Activated CD4-positive, alpha-beta T cell treated with anti-CD3 and anti-CD28 coated beads for 36 hours (primary cell): ENCODE data around the gene AQP11. TPM values are rescaled to one million over a fixed set of nuclear protein-coding genes. Genes with fewer than 3 reads are reported as not detected.
"Not testable (repeated sequence)": the region's sequence is repeated elsewhere in the genome, so short reads cannot be mapped to it uniquely, and the experiment has no call there.

ENCODE experiments used
- ATAC-seq: fragments of 200-7000 bp; cut with Tn5 transposase; one replicate; pipeline ENCODE4 v1.10.0; 2021; ENCODE audit warnings: mild to moderate bottlenecking, moderate library complexity
- CTCF ChIA-PET: fragments of 350-600 bp; sonication (Branson Sonifier 250); formaldehyde crosslinking; loops from one replicate; lab custom pipeline; 2021; ENCODE audit warnings: antibody characterized with exemption; lab: Charles Lee
- POLR2A ChIA-PET: fragments of 350-600 bp; sonication (Branson Sonifier 250); formaldehyde crosslinking; loops from one replicate; lab custom pipeline; 2021; ENCODE audit warnings: antibody characterized with exemption, inconsistent platforms; lab: Charles Lee
- DNase-seq: peaks from one replicate; pipeline ENCODE4 v3.0.0-alpha.2; 2020
- H3K27ac Mint-ChIP-seq: one replicate; pipeline ENCODE4 v1.8.0; 2021; ENCODE audit warnings: mixed read lengths
- H3K27me3 Mint-ChIP-seq: one replicate; pipeline ENCODE4 v1.8.0; 2021; ENCODE audit warnings: mixed read lengths
- H3K36me3 Mint-ChIP-seq: one replicate; pipeline ENCODE4 v1.8.0; 2021; ENCODE audit warnings: low read depth, mixed read lengths
- H3K4me1 Mint-ChIP-seq: one replicate; pipeline ENCODE4 v1.8.0; 2021; ENCODE audit warnings: mixed read lengths
- H3K4me3 Mint-ChIP-seq: one replicate; pipeline ENCODE4 v1.8.0; 2021; ENCODE audit warnings: mild to moderate bottlenecking, moderate library complexity, mixed read lengths
- H3K9me3 Mint-ChIP-seq: one replicate; pipeline ENCODE4 v1.8.0; 2021; ENCODE audit warnings: low read depth, mixed read lengths
- intact Hi-C, 2 experiments: fragments of 100-400 bp; cut with DNase I in 1 of 2; cut with micrococcal nuclease in 1 of 2; formaldehyde crosslinking; loops; one replicate each; pipeline versions ENCODE4 v1.14.2 to v1.15.1; 2022 to 2024; cut with DNase I, micrococcal nuclease
- total RNA-seq, 2 experiments: library from RNA; stranded (reverse); gene quantifications; one replicate each; pipeline ENCODE4 v1.2.3, GENCODE V29; 2021

AQP11 gene
- total RNA-seq, 2 experiments from 2014 or later: 0.14 TPM; not detected in 1

DNA sequence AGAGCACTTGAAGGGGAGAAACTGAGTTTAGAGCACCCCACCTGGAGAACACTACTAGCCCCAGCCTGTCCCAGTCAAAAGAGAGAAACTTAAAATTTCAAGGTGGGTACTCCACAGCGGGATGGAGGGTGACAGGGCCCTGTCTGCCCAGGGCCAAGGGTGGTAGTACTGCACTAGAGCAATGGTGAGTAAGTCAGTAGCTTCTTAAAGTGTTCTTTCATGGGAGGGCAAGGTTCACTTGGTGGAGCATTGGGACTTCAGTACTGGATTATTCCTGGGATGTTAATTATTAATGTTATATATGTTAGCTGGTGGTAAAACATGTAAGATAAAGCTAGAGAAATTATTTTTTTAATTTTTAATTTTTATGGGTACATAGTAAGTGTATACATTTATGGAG lies 28.5 kb upstream of the AQP11 start:
- no peak overlapping the region for H3K27ac Mint-ChIP-seq
- DNase-seq (no peak), ATAC-seq (no peak)
- POLR2A ChIA-PET: no interaction called here
- H3K36me3 Mint-ChIP-seq: peaks cover 2% of the 10 kb centered on the region
- intact Hi-C loops: no loop called here
- no peaks in the 10 kb centered on the region for H3K4me1 Mint-ChIP-seq
- no peak overlapping the region for H3K4me3 Mint-ChIP-seq
- H3K27me3 Mint-ChIP-seq: no peaks in the 10 kb centered on the region
- H3K9me3 Mint-ChIP-seq: peaks cover 11% of the 10 kb centered on the region
- CTCF ChIA-PET: interaction anchor here (0.7 kb wide), 1 partner anchor 12 kb away, joined by 3 read pairs; no protein-coding TSS in a partner anchor

DNA sequence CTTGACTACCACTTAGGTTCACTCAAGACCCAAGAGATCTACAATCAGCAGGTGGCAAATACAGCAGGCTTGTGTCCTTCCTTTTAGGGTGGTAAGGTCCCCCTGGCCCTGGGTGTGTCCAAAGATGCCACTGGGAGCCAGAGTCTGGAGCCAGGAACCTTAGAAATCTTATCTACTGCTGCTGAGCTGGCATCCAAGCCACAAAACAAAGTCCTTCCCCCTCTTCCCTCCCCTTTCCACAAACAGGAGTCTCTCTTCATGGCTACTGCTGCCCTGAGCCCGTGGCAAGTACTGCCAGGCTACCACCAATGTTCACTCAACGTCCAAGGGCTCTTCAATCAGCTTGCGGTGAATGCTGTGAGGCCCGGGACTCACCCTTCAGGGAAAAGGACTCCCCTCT lies 21.4 kb upstream of the AQP11 start:
- ATAC-seq (no peak), DNase-seq (no peak)
- Mint-ChIP-seq H3K36me3 (peaks cover 4% of the 10 kb centered on the region), H3K9me3 (peaks cover 7% of the 10 kb centered on the region), H3K27ac (no peak overlapping the region), H3K4me3 (no peak overlapping the region), H3K27me3 (peaks cover 4% of the 10 kb centered on the region), H3K4me1 (no peaks in the 10 kb centered on the region)
- ChIA-PET CTCF (no interaction called here), POLR2A (no interaction called here)
- intact Hi-C loops: no loop called here

DNA sequence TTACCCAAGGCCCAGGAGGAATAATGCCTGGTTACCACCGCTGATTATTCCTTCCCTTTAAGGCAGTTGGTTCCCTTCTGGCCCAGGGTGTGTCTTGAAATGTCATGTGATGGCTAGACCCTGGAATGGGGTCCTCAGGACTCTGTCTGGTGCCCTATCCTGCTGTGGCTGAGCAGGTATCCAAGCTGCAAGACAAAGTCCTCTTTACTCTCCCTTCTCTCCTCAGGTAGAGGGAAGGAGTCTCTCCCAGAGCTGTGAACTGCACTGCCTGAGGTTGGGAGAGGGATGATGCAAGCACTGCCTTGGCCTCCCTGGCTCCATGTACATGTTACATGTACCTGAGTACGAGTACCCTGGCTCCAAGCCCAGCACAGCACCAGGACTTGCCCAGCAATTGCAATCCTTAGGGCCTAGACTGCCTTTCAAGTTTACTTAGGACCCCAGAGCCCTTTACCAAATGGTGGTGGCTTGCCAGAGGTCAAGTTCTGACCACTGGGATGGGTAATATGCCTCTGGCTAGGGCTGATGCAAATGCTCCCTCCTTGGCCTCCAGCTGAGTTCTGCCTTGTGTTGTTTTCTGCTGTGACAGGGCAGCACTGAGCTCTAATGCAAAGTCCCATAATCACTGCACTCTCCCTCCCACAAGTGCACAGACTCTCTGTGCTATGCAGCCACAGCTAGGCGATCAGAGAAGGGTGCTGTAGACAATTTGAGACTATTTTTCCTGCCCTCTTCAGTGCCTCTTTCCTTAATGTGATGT lies 20.7 kb upstream of the AQP11 start:
- intact Hi-C loops: no loop called here
- no peak overlapping the region for H3K27ac Mint-ChIP-seq
- CTCF ChIA-PET: no interaction called here
- H3K4me1 Mint-ChIP-seq: no peaks in the 10 kb centered on the region
- H3K36me3 Mint-ChIP-seq: peaks cover 4% of the 10 kb centered on the region
- peaks cover 4% of the 10 kb centered on the region for H3K27me3 Mint-ChIP-seq
- POLR2A ChIA-PET: no interaction called here
- no peak for ATAC-seq
- peaks cover 3% of the 10 kb centered on the region for H3K9me3 Mint-ChIP-seq
- DNase-seq: no peak
- H3K4me3 Mint-ChIP-seq: no peak overlapping the region

DNA sequence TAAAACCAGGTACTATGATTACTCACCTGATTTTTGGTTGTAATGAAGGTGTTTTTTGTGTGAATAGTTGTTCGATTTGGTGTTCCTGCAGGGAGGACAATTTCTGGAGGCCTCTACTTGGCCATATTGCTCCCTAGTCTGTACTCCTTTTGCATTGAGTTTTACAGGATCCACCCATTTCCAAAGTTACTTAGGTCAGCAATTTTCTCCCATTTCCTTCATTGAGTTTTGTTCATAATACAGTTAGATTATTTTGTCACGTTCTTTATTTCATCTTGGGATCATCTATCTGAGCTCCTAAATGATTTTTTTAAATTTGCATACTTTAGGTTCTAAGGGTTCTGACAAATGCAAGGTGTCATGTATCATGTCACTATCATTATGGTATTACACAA lies 20.1 kb upstream of the AQP11 start:
- H3K4me1 Mint-ChIP-seq: no peaks in the 10 kb centered on the region
- no peak overlapping the region for H3K4me3 Mint-ChIP-seq
- intact Hi-C loops: no loop called here
- H3K9me3 Mint-ChIP-seq: no peaks in the 10 kb centered on the region
- ChIA-PET CTCF (no interaction called here), POLR2A (no interaction called here)
- DNase-seq: no peak
- peaks cover 4% of the 10 kb centered on the region for H3K27me3 Mint-ChIP-seq
- no peak overlapping the region for H3K27ac Mint-ChIP-seq
- no peak for ATAC-seq
- H3K36me3 Mint-ChIP-seq: peaks cover 4% of the 10 kb centered on the region

DNA sequence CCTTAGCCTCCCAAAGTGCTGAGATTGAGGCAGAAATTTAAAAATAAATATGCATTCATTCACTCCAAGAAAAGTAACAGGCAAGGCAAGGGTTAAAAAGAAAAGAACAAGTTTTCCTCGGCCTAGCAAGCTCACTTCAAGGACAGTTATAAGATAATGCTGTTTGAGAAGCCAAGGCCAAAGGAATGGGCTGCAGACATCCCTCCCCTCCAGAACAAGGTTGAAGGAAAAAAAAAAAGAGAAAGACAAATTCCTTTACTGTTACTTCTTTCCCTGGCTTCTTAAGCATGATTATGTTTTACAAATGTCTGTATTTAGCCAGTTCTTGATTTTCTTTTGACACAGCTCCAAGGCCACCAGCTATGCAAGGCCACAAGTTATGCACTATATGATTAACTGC lies 18.9 kb upstream of the AQP11 start:
- POLR2A ChIA-PET, intact Hi-C loops, H3K27ac Mint-ChIP-seq, H3K27me3 Mint-ChIP-seq, DNase-seq, ATAC-seq, H3K36me3 Mint-ChIP-seq, H3K4me1 Mint-ChIP-seq, H3K4me3 Mint-ChIP-seq, H3K9me3 Mint-ChIP-seq: not testable (repeated sequence)
- CTCF ChIA-PET: interaction anchor here (0.6 kb wide), 1 partner anchor 337 kb away, joined by 4 read pairs; no protein-coding TSS in a partner anchor

DNA sequence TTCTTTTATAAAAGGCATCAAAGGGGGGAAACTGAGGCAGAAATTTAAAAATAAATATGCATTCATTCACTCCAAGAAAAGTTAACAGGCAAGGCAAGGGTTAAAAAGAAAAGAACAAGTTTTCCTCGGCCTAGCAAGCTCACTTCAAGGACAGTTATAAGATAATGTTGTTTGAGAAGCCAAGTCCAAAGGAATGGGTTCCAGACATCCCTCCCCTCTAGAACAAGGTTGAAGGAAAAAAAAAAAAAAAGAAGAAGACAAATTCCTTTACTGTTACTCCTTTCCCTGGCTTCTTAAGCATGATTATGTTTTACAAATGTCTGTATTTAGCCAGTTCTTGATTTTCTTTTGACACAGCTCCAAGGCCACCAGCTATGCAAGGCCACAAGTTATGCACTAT lies 14.3 kb upstream of the AQP11 start:
- ATAC-seq, CTCF ChIA-PET: not testable (repeated sequence)

DNA sequence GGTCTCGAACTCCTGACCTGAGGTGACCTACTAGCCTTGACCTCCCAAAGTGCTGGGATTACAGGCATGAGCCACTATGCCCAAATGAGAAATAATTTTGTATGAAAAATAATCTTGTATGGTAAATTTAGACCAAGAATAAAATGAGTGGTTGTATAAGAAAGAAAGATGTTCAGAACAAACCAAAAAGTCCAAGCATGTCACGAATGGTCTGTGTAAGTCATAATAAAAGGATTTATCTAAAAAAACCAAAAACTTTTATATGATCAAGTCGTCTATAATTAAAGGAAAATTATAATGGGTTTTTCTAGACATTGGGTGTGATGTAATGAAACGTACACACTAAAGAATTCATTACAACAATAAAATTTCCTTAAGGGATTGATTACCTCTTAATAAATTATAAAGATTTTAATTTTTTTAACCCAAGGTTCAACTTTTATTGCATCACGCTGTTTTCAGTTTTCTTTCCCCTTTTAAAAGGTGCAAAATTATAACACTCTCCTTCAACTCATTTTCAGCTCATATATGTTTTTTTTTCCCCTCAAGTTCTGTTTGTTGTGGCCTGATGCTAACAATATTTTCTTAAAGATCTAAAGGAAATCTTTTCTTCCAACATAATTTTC lies 8.9 kb upstream of the AQP11 start:
- peaks cover 4% of the 10 kb centered on the region for H3K36me3 Mint-ChIP-seq
- DNase-seq (peak; percentile 20), ATAC-seq (no peak)
- no peak overlapping the region for H3K4me3 Mint-ChIP-seq
- H3K27ac Mint-ChIP-seq: no peak overlapping the region
- ChIA-PET CTCF (interaction anchor here (0.7 to 1.0 kb wide), 2 partner anchors 38 to 40 kb away, joined by 4 read pairs; no protein-coding TSS in a partner anchor), POLR2A (no interaction called here)
- intact Hi-C loops: no loop called here
- peaks cover 6% of the 10 kb centered on the region for H3K9me3 Mint-ChIP-seq
- no peaks in the 10 kb centered on the region for H3K4me1 Mint-ChIP-seq
- no peaks in the 10 kb centered on the region for H3K27me3 Mint-ChIP-seq

More for the DNA sequence above, 14.3 kb upstream of the AQP11 start:
- DNase-seq, H3K36me3 Mint-ChIP-seq, H3K27me3 Mint-ChIP-seq, H3K4me1 Mint-ChIP-seq, intact Hi-C loops, H3K27ac Mint-ChIP-seq, H3K9me3 Mint-ChIP-seq, H3K4me3 Mint-ChIP-seq, POLR2A ChIA-PET: not testable (repeated sequence)

DNA sequence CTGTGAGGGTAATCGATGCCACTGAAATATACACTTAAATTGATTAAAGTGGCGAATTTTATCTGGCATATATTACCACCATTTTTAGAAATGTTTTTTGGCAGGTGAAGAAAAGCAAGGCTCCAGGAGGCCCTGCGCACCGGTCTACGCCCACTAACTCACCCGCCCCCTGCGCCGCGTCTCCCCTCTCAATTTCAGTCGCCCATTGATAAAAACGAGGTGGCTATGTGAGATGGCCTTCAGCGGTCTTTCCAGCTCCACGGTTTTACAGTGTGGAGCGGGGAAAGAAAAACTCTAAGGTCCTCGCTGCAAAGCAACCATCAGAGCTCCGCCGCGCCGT lies 602 bp upstream of the AQP11 start:
- Mint-ChIP-seq H3K9me3 (no peaks in the 10 kb centered on the region), H3K4me1 (peaks cover 14% of the 10 kb centered on the region), H3K36me3 (no peaks in the 10 kb centered on the region), H3K27me3 (peaks cover 3% of the 10 kb centered on the region), H3K4me3 (peak overlapping the region; percentile 73), H3K27ac (no peak overlapping the region)
- intact Hi-C loops: no loop called here
- DNase-seq: no peak
- ChIA-PET CTCF (no interaction called here), POLR2A (no interaction called here)
- peak; percentile 43 for ATAC-seq

DNA sequence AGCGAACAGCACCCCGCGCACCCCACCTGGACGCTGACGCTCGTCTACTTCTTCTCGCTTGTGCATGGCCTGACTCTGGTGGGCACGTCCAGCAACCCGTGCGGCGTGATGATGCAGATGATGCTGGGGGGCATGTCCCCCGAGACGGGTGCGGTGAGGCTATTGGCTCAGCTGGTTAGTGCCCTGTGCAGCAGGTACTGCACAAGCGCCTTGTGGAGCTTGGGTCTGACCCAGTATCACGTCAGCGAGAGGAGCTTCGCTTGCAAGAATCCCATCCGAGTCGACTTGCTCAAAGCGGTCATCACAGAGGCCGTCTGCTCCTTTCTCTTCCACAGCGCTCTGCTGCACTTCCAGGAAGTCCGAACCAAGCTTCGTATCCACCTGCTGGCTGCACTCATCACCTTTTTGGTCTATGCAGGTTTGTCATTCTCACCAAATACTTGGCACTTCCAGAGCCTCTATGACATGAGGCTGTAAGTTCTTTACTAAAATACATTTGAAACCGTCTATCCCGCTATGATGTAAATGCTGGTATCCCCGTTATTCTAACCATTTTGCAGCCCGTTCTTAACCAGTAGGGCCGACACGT lies 535 bp downstream of the AQP11 start:
- DNase-seq (no peak), ATAC-seq (peak; percentile 14)
- Mint-ChIP-seq H3K36me3 (no peaks in the 10 kb centered on the region), H3K27me3 (peaks cover 3% of the 10 kb centered on the region), H3K4me3 (peak overlapping the region; percentile 69), H3K27ac (no peak overlapping the region), H3K9me3 (no peaks in the 10 kb centered on the region), H3K4me1 (peaks cover 14% of the 10 kb centered on the region)
- ChIA-PET CTCF (interaction anchor here (0.5 kb wide), 1 partner anchor 670 kb away, joined by 3 read pairs; no protein-coding TSS in a partner anchor), POLR2A (no interaction called here)
- intact Hi-C loops: no loop called here

DNA sequence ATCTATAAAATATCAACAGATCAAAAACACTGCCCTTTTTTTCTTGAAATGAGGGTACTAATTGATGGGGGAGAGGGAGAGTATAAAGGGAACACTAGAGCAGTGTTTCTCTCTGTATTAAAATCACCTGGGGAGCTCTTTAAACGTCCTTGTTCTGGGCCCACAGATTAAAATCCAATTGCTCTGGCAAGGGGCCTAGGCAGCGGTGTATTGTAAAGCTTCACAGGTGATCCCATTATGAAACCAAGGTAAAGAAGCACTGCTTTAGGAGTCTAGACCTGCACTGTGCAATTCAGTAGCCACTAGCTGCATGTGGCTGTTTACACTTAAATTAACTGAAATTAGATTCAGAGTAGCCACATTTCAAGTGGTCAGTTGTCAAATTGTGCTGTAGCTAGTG lies 3.0 kb downstream of the AQP11 start:
- POLR2A ChIA-PET: interaction anchor here (0.6 kb wide), 1 partner anchor 452 kb away, joined by 3 read pairs; no protein-coding TSS in a partner anchor

DNA sequence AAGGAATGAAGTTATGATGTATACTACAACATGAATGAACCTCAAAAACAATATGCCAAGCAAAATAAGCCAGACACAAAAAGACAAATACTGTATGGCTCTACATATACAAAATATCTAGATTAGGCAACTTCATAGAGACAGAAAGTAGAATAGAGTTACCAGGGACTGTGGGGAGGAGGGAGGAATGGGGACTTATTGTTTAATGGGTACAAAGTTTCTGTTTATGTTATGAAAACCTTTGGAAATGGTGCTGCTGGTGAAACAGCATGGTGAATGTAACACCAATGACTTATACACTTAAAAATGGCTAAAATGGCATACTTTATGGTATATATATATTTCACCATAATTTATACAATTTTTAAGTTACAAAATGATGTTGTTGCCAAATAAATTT lies 4.1 kb downstream of the AQP11 start:
- Mint-ChIP-seq H3K27me3 (peaks cover under 1% of the 10 kb centered on the region), H3K27ac (no peak overlapping the region), H3K36me3 (no peaks in the 10 kb centered on the region), H3K4me3 (no peak overlapping the region), H3K4me1 (peaks cover 11% of the 10 kb centered on the region), H3K9me3 (no peaks in the 10 kb centered on the region)
- POLR2A ChIA-PET: no interaction called here
- CTCF ChIA-PET: interaction anchor here (0.6 to 0.7 kb wide), 3 partner anchors 16 to 1646 kb away, joined by 3 to 7 read pairs (median 3); no protein-coding TSS in a partner anchor
- intact Hi-C loops: no loop called here
- ATAC-seq (no peak), DNase-seq (no peak)

More for the DNA sequence above, 3.0 kb downstream of the AQP11 start:
- CTCF ChIA-PET: interaction anchor here (0.7 kb wide), 1 partner anchor 552 kb away, joined by 6 read pairs; no protein-coding TSS in a partner anchor
- Mint-ChIP-seq H3K4me3 (no peak overlapping the region), H3K9me3 (no peaks in the 10 kb centered on the region), H3K36me3 (no peaks in the 10 kb centered on the region), H3K27me3 (peaks cover 3% of the 10 kb centered on the region), H3K4me1 (peaks cover 14% of the 10 kb centered on the region), H3K27ac (no peak overlapping the region)
- ATAC-seq (no peak), DNase-seq (no peak)
- intact Hi-C loops: no loop called here
